ENCODE data around the gene ATP2B1.

Gene ATP2B1

DNA sequence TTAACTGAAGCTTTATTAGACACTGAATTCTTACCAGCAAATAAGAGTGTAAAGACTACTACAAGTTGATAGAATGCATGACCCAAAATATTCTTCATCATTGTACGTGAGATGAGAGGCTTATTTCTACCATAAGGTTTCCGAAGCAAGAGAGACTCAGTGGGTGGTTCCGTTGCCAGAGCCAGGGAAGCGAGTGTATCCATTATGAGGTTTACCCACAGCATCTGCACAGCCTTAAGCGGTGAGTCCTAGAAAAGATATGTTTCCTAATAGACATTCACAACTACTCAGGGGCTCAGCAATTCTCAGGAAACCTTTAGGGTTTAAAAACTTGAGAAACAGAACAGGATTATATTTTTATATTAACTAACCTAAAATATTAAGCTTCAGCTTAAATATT is 105.0 kb downstream of the ATP2B1 start:
- TF ChIP-seq, protein P1, sequence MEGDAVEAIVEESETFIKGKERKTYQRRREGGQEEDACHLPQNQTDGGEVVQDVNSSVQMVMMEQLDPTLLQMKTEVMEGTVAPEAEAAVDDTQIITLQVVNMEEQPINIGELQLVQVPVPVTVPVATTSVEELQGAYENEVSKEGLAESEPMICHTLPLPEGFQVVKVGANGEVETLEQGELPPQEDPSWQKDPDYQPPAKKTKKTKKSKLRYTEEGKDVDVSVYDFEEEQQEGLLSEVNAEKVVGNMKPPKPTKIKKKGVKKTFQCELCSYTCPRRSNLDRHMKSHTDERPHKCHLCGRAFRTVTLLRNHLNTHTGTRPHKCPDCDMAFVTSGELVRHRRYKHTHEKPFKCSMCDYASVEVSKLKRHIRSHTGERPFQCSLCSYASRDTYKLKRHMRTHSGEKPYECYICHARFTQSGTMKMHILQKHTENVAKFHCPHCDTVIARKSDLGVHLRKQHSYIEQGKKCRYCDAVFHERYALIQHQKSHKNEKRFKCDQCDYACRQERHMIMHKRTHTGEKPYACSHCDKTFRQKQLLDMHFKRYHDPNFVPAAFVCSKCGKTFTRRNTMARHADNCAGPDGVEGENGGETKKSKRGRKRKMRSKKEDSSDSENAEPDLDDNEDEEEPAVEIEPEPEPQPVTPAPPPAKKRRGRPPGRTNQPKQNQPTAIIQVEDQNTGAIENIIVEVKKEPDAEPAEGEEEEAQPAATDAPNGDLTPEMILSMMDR (IDR thresholded peaks at IDR 0.05; ENCODE audit: extremely low read depth, insufficient read depth, missing control alignments): no peak
- in situ Hi-C loops (cut with MboI; ENCODE audit: low pct_unique_long_range_greater_than_20kb, low sequenced_read_pairs, unreplicated experiment): no loop called here
- no peak for DNase-seq (ENCODE audit: low spot score)

- TF ChIP-seq, protein P1 (IDR thresholded peaks at IDR 0.05; ENCODE audit: extremely low read depth, insufficient read depth, missing control alignments): no peak
- no peak for DNase-seq (ENCODE audit: low spot score)
- in situ Hi-C loops (cut with MboI; ENCODE audit: low pct_unique_long_range_greater_than_20kb, low sequenced_read_pairs, unreplicated experiment): no loop called here
These were observed 110.9 kb downstream of the ATP2B1 start for GRCh38 chr12:89597770-89598169.

- in situ Hi-C loops (cut with MboI; ENCODE audit: low pct_unique_long_range_greater_than_20kb, low sequenced_read_pairs, unreplicated experiment): no loop called here
- DNase-seq (ENCODE audit: low spot score): no peak
- TF ChIP-seq, protein P1 (IDR thresholded peaks at IDR 0.05; ENCODE audit: extremely low read depth, insufficient read depth, missing control alignments): no peak
These were observed 111.4 kb downstream of the ATP2B1 start for GRCh38 chr12:89597210-89597609.

GRCh38 chr12:89593873-89594272 is 114.8 kb downstream of the ATP2B1 start:
- TF ChIP-seq, protein P1 (IDR thresholded peaks at IDR 0.05; ENCODE audit: extremely low read depth, insufficient read depth, missing control alignments): no peak
- in situ Hi-C loops (cut with MboI; ENCODE audit: low pct_unique_long_range_greater_than_20kb, low sequenced_read_pairs, unreplicated experiment): no loop called here
- no peak for DNase-seq (ENCODE audit: low spot score)

DNA sequence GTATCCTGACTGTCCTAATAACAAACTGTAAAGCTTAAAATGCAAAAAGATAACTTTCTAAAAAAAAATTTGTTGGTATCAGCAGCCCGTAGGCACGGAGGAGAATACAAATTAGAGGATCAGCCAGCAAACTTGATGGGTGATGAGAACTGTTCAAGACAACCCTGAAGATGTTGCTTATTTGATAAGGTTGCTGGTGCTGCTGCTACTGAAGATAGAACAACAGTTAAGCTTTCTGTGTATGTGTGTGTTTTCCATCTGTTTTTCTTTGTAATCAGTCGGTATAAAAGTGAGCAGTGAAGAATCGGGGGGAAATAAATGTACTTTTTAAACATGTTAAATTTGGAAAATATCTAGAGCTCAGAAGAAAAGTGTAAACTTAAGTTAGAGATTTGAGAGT is 115.4 kb downstream of the ATP2B1 start:
- TF ChIP-seq, protein P1 (IDR thresholded peaks at IDR 0.05; ENCODE audit: extremely low read depth, insufficient read depth, missing control alignments): no peak
- in situ Hi-C loops (cut with MboI; ENCODE audit: low pct_unique_long_range_greater_than_20kb, low sequenced_read_pairs, unreplicated experiment): no loop called here
- no peak for DNase-seq (ENCODE audit: low spot score)

DNA sequence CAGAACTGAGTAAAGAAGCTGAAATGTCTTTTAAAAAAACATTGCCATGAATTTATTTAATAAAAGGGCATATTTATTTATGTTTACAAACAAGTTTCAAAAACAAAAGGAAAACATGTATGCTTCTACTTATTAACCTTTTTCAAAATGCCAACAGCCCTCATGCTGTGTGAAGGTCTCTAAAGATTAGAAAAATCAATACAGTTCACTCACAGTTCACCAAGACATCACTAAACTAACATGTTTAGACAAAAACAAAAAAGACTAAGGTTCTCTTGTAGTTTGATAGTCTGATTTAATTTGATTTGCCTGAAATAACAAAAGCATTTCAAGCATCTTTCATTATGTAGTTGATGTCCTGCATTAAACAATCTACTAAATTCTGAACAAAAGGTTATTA is 118.9 kb downstream of the ATP2B1 start:
- in situ Hi-C loops (cut with MboI; ENCODE audit: low pct_unique_long_range_greater_than_20kb, low sequenced_read_pairs, unreplicated experiment): no loop called here
- no peak for DNase-seq (ENCODE audit: low spot score)
- TF ChIP-seq, protein P1 (IDR thresholded peaks at IDR 0.05; ENCODE audit: extremely low read depth, insufficient read depth, missing control alignments): no peak

- in situ Hi-C loops (cut with MboI; ENCODE audit: low pct_unique_long_range_greater_than_20kb, low sequenced_read_pairs, unreplicated experiment): no loop called here
- DNase-seq (ENCODE audit: low spot score): no peak
- TF ChIP-seq, protein P1 (IDR thresholded peaks at IDR 0.05; ENCODE audit: extremely low read depth, insufficient read depth, missing control alignments): no peak
These were observed 130.1 kb downstream of the ATP2B1 start for GRCh38 chr12:89578499-89578898.
